Brain pericyte (primary cell): ENCODE data around the gene ALK.

ENCODE experiments used
- DNase-seq: peaks from one replicate; pipeline ENCODE4 v3.0.0-alpha.2; 2012; ENCODE audit warnings: low read depth, low spot score

Gene ALK

GRCh38 chr2:29611850-29612249 is 309.5 kb downstream of the ALK start:
- no peak for DNase-seq

GRCh38 chr2:29611261-29611660 is 310.1 kb downstream of the ALK start:
- no peak for DNase-seq

- DNase-seq: no peak
Observed at GRCh38 chr2:29610569-29610968, 310.8 kb downstream of the ALK start.

- DNase-seq: no peak
Observed at GRCh38 chr2:29607038-29607420, 314.4 kb downstream of the ALK start.

DNA sequence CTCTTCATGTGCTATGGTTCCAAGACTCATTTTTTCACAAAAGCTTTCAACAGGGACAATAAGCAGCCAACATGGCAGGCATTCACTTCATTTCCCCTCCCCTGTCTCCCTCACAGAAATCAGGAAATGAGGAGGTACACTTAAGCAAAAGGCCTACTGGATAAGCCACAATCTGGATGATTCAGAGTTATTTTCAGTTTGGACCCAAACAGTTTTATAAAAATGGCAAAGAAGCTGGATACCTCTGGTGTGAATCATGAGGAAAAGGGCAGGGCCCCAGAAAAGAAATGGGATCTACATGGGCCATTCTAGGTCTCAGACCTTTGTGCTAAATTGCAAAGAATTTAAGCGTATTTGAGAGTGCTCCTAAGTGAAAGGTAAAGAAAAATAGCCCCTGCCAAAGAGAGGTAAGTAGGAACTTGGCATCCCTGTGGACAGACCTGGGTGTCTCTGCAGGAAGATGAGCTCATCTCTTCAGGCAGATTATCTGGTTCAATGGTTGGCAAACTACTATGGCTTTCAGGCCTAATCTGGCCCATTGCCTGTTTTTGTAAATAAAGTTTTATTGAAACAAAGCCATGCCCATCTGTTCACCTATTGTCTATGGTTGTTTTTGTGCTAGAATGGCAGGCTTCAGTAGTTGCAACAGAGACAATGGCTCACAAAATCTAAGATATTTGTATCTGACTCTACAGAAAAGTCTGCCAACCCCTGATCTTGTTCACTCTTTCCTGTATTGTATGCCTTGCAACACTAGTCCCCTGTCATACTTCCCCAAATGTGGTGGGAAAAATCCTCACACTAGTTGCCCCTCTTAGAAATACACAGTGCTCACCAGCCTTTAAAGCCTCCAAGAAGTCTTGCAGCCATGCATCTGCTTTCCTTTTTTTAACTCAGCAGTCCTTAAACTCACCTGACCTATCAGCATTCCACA is 315.0 kb downstream of the ALK start:
- DNase-seq: no peak

DNA sequence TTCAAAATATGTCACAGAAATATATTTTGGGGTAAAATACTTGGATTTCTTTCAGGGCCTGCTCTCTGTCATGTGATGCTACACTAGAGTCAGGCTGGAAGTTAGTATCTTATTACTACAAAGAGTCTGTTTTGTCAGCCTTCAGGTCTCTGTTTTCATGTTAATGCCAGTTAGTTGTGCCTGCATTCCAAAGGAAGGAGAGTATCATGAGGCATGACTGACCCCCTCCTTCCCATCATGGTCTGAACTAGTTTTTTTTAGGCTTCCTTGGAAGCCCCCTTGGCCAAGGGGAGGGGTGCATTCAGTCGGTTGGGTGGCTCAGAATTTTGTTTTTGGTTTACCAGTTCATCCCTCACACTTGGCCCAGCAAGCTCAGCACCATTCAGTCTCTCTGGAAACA is 318.0 kb downstream of the ALK start:
- no peak for DNase-seq

DNA sequence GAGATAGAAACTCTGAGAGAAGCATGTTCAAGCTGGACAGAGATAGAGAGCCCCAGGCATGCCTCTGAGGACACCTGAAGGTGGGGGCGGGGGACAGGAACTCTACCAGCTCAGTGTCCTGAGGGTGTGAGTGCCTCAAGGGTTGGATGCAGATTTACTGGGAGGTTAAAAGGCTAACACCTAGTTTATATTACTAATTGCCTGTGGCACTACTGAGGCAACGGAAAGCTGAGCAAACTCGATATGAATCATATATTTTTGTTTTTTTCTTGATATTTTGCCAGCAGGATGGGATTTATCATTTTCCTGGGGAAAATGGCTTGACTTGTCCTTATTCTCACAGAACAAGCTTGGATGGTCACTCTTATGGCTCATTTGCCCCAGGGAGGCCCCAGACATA is 319.5 kb downstream of the ALK start:
- no peak for DNase-seq

GRCh38 chr2:29601321-29601720 is 320.1 kb downstream of the ALK start:
- DNase-seq: no peak

- DNase-seq: no peak
Observed at GRCh38 chr2:29599946-29600345, 321.4 kb downstream of the ALK start.

DNA sequence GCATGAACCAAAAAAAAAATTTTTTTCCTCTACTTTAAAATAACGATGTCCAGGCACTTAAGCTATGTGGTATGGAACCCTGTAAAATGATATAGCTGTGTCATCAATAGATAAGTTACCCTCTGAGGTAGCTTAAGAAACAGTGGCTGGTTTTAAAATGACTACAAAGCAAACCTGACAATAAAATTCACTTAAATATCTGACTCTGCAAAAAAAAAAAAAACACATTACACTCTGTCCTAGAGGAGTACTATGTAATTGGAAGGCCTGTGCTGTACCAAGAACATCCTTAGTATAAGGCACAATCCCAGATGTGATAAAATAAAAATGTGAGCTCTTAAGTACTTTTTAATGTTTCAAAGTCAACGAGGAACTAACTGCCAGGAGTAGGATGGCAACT is 322.4 kb downstream of the ALK start:
- DNase-seq: no peak

DNA sequence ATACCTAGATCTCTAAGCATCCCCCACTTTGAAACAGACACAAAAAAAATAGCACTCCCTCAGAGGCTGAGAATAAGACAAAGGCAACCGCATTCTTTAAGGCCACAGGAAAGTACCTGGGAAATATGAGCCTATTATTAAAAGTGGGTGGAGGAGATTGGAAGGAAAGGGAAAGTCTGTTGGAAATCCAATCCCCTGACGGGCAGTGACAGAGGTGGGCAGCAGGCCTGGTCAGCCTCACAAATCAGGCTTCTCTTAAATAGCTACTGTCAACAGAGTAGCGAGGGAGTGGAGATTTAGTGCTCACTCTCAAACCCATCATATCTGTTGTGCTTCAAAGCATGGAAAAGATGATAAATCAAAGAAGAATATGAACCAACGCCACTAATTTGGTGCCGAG is 324.4 kb downstream of the ALK start:
- DNase-seq: no peak

- no peak for DNase-seq
Observed at GRCh38 chr2:29596584-29596983, 324.8 kb downstream of the ALK start.

DNA sequence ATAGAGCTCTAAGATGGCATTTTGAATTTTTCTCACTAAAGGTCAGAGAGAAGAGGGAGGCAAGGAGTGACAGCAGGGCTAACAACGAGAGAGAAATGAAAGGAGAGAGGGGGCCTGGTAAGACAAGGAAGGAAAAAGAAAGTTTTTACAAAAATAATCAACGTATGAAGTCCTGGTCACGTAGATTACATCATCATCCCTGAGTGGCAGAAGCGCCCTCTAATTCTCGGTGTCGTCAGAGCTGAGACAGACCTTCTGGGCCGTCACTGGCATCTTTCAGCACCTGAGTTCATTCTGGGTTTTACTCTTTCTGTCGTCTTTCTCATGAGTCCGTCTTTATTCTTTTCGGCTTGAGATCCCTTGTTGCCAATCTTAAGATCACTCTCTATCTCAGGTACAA is 329.8 kb downstream of the ALK start:
- DNase-seq: no peak

DNA sequence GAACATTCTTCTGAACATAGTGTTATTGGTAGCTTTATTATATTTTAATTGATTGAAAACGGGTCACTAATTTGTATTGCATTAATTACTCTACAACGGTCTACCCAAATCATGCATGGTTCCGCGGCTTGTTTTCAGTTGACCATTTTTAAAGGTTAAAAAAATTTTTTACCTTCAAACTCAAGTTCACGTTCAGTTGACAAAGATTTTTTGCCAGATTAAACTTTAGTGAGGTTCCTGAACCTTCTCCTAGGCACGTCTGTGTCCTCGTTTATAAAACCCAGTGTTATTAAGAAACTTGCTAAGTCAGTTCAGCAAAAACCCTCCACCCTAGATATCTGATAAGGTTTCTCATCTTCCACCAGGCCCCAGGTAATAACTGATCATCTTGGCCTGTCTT is 331.2 kb downstream of the ALK start:
- no peak for DNase-seq

DNA sequence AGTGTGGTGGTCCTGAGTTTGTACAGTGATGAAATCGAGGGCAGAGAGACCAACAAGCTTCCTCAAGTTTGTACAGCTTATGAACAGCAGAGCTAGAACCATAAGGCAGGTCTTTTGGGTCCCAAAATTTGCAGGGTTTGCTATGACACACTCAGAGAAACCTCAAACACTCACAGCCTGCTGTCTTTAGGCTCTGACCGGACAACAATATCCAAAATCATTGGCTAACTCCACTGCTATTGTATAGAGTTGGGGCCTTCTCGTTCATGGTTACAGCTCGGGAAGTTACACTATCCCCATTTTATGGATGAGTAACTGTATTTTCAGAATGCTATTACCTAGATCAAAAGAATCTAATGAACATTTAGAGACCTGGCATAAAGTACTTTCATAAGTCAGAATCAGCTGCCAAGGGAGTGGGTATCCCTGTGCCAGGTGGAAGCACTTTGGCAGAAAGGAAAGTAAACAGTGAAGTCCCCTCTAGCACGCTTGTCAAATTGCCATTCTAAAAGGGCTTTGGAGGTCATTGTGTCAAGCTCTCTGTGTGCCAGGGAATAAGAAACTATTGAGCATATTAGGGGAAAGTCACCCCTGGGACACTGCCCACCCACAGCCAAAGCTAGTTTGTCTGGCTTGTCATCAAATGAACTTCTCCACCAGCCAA is 331.8 kb downstream of the ALK start:
- no peak for DNase-seq

- no peak for DNase-seq
Observed at GRCh38 chr2:29587402-29588190, 333.8 kb downstream of the ALK start.

GRCh38 chr2:29586919-29587318 is 334.5 kb downstream of the ALK start:
- no peak for DNase-seq

DNA sequence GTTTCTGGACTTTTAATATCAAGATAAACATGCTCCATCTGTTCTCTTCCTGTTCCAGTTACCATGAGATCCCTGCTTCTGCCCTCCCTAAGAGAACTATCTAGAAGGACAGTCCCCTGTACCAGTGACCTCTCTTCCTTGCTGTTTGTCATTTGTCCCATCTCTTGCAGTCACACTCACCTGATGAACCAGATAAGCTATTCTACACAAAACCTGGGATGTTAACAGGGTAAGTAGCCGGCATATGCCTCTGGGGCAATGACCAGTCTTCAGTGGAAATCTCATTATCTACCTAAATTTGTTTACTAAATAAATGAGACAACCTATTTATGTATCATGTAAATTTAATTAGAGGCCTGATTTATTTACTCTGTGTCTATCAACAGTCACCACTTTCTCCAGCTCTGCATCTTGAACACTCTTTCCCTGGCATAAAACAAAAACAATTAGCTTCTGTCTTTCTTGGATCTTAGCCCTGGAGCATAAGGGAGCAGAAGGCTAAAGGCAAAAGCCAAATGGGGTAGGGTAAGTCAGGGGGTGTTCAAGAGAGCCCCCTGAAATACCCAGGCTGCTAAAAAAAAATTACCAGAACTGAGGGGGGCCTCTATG is 337.7 kb downstream of the ALK start:
- DNase-seq: no peak

DNA sequence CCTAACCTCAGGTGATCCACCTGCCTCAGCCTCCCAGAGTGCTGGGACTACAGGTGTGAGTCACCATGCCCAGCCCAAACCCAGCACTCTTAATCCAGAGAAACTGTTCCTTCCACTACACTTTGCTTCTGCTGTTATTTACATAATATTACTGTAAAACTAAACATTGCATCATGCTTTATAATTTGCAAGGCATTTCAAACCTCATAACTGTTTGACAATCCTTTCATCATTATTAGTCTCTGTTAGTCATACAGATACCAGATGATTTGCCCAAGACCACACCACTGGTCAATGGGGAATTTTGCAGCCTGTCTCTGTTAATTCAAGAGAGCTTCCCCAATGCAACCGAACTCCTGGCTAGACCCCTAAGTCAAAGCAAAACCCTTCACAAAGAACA is 338.3 kb downstream of the ALK start:
- DNase-seq: no peak

GRCh38 chr2:29582062-29582461 is 339.3 kb downstream of the ALK start:
- DNase-seq: no peak

GRCh38 chr2:29580223-29580622 is 341.2 kb downstream of the ALK start:
- DNase-seq: no peak
